ENCODE data around the gene H6PD.

The H6PD gene

DNA sequence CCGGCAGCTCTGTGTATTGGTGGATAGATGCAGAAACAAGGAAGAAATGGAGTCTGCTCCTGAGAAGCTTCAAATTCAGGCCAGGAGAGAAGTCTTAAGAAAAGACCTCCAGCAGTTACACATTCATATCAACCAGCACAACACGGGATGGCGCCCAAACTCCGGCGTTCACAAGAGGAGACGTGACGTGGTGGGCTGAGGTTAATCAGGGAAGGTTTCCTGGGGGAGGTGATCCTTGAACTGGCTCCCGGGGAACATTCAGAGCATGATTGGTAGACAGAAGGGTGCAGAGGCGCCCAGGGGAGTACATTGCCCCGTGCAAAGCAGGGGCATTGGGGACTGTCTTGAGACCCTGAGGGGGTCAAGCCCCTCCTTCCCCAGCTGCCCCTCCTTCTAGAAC is 30.5 kb downstream of the H6PD start:
- Histone ChIP-seq H3K27me3 (ENCODE audit: control insufficient read depth in 1 of 2, insufficient read depth in 2 of 2, low read length in 2 of 2) (no peaks in the 10 kb centered on the region), H3K9me3 (ENCODE audit: control insufficient read depth in 1 of 2, low read length in 2 of 2) (no peaks in the 10 kb centered on the region), H3K9ac (ENCODE audit: low read depth in 1 of 2, low read length in 2 of 2) (no peak overlapping the region), H3K4me3 (ENCODE audit: low read depth in 1 of 2, low read length in 2 of 2) (no peak overlapping the region), H3K36me3 (ENCODE audit: control insufficient read depth in 1 of 2, insufficient read depth in 2 of 2, low read length in 2 of 2) (peaks cover 12 to 64% of the 10 kb centered on the region in 2 donors), H3K4me1 (ENCODE audit: control insufficient read depth in 1 of 2, insufficient read depth in 2 of 2, low read length in 2 of 2) (no peaks in the 10 kb centered on the region), H3K27ac (ENCODE audit: low read depth, low read length) (no peak overlapping the region)

GRCh38 chr1:9265968-9266367 is 31.4 kb downstream of the H6PD start:
- H3K9ac ChIP-seq (ENCODE audit: low read depth in 1 of 2, low read length in 2 of 2): no peak overlapping the region
- H3K27me3 ChIP-seq (ENCODE audit: control insufficient read depth in 1 of 2, insufficient read depth in 2 of 2, low read length in 2 of 2): no peaks in the 10 kb centered on the region
- H3K4me1 ChIP-seq (ENCODE audit: control insufficient read depth in 1 of 2, insufficient read depth in 2 of 2, low read length in 2 of 2): no peaks in the 10 kb centered on the region
- peaks cover 12 to 64% of the 10 kb centered on the region in 2 donors for H3K36me3 ChIP-seq (ENCODE audit: control insufficient read depth in 1 of 2, insufficient read depth in 2 of 2, low read length in 2 of 2)
- no peak overlapping the region for H3K4me3 ChIP-seq (ENCODE audit: low read depth in 1 of 2, low read length in 2 of 2)
- no peak overlapping the region for H3K27ac ChIP-seq (ENCODE audit: low read depth, low read length)
- no peaks in the 10 kb centered on the region for H3K9me3 ChIP-seq (ENCODE audit: control insufficient read depth in 1 of 2, low read length in 2 of 2)

GRCh38 chr1:9267352-9267686 is 32.7 kb downstream of the H6PD start:
- Histone ChIP-seq H3K27ac (ENCODE audit: low read depth, low read length) (no peak overlapping the region), H3K4me1 (ENCODE audit: control insufficient read depth in 1 of 2, insufficient read depth in 2 of 2, low read length in 2 of 2) (no peaks in the 10 kb centered on the region), H3K9ac (ENCODE audit: low read depth in 1 of 2, low read length in 2 of 2) (no peak overlapping the region), H3K9me3 (ENCODE audit: control insufficient read depth in 1 of 2, low read length in 2 of 2) (no peaks in the 10 kb centered on the region), H3K4me3 (ENCODE audit: low read depth in 1 of 2, low read length in 2 of 2) (no peak overlapping the region), H3K36me3 (ENCODE audit: control insufficient read depth in 1 of 2, insufficient read depth in 2 of 2, low read length in 2 of 2) (peaks cover 12 to 55% of the 10 kb centered on the region in 2 donors), H3K27me3 (ENCODE audit: control insufficient read depth in 1 of 2, insufficient read depth in 2 of 2, low read length in 2 of 2) (no peaks in the 10 kb centered on the region)

DNA sequence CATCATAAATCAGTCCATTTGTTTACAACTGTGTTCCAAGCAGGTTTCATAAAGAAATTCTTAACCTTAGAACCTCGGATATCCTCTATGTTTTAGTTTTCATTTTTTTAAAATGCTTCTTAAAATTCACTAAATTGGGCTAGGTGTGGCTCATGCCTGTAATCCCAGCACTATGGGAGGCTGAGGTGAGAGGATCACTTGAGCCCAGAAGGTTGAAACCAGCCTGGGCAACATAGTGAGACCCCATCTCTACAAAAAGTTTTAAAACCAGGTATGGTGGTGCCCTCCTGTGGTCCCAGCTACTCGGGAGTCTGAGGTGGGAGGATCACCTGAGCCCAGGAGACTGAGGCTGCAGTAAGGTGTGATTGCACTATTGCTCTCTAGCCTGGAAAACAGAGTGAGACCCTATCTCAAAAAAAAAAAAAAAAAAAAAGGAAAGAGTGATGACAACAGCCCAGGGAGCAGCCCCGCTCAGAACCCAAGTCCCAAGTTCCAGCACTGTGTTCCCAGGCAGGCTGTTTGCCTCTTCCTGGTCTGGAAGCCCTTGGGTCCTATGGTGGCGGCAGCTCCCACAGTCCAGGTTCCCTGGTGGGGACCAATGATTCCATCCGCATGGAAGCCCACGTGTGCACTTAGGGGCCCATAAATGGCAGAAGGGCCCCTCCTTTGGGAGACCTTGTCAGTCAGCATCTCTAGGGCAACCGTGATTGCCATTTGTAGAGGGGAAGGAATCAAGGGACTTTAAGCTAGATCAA is 33.4 kb downstream of the H6PD start:
- H3K9me3 ChIP-seq (ENCODE audit: control insufficient read depth in 1 of 2, low read length in 2 of 2): no peaks in the 10 kb centered on the region
- H3K27ac ChIP-seq (ENCODE audit: low read depth, low read length): no peak overlapping the region
- peaks cover 12 to 49% of the 10 kb centered on the region in 2 donors for H3K36me3 ChIP-seq (ENCODE audit: control insufficient read depth in 1 of 2, insufficient read depth in 2 of 2, low read length in 2 of 2)
- H3K27me3 ChIP-seq (ENCODE audit: control insufficient read depth in 1 of 2, insufficient read depth in 2 of 2, low read length in 2 of 2): no peaks in the 10 kb centered on the region
- no peak overlapping the region for H3K9ac ChIP-seq (ENCODE audit: low read depth in 1 of 2, low read length in 2 of 2)
- H3K4me3 ChIP-seq (ENCODE audit: low read depth in 1 of 2, low read length in 2 of 2): no peak overlapping the region
- no peaks in the 10 kb centered on the region for H3K4me1 ChIP-seq (ENCODE audit: control insufficient read depth in 1 of 2, insufficient read depth in 2 of 2, low read length in 2 of 2)

DNA sequence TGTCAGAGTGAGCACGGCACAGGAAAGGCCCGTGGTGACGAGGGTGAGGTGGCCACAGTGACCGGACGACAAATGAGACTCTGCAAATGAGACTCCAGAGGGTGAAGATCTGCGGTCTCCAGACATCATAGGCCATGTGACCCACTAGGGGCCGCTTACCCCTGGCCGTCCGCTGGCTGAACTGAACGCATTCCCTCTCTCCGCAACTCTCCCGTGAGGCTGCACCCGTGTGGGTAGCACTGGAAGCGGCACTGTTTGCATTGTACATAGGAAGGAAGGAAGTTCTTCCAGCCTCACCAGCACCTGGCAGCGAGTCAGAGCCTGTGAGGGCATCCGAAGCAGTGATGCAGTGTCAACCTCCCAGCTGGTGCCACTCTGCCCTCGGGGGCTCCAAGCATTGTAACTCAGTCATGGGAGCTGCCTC is 34.5 kb downstream of the H6PD start:
- H3K9ac ChIP-seq (ENCODE audit: low read depth in 1 of 2, low read length in 2 of 2): no peak overlapping the region
- no peak overlapping the region for H3K4me3 ChIP-seq (ENCODE audit: low read depth in 1 of 2, low read length in 2 of 2)
- no peak overlapping the region for H3K27ac ChIP-seq (ENCODE audit: low read depth, low read length)
- H3K27me3 ChIP-seq (ENCODE audit: control insufficient read depth in 1 of 2, insufficient read depth in 2 of 2, low read length in 2 of 2): no peaks in the 10 kb centered on the region
- H3K9me3 ChIP-seq (ENCODE audit: control insufficient read depth in 1 of 2, low read length in 2 of 2): no peaks in the 10 kb centered on the region
- H3K4me1 ChIP-seq (ENCODE audit: control insufficient read depth in 1 of 2, insufficient read depth in 2 of 2, low read length in 2 of 2): no peaks in the 10 kb centered on the region
- H3K36me3 ChIP-seq (ENCODE audit: control insufficient read depth in 1 of 2, insufficient read depth in 2 of 2, low read length in 2 of 2): peaks cover 12 to 38% of the 10 kb centered on the region in 2 donors

- H3K4me1 ChIP-seq (ENCODE audit: control insufficient read depth in 1 of 2, insufficient read depth in 2 of 2, low read length in 2 of 2): no peaks in the 10 kb centered on the region
- no peaks in the 10 kb centered on the region for H3K9me3 ChIP-seq (ENCODE audit: control insufficient read depth in 1 of 2, low read length in 2 of 2)
- H3K4me3 ChIP-seq (ENCODE audit: low read depth in 1 of 2, low read length in 2 of 2): no peak overlapping the region
- no peaks in the 10 kb centered on the region for H3K27me3 ChIP-seq (ENCODE audit: control insufficient read depth in 1 of 2, insufficient read depth in 2 of 2, low read length in 2 of 2)
- peaks cover 6 to 32% of the 10 kb centered on the region in 2 donors for H3K36me3 ChIP-seq (ENCODE audit: control insufficient read depth in 1 of 2, insufficient read depth in 2 of 2, low read length in 2 of 2)
- no peak overlapping the region for H3K9ac ChIP-seq (ENCODE audit: low read depth in 1 of 2, low read length in 2 of 2)
- H3K27ac ChIP-seq (ENCODE audit: low read depth, low read length): no peak overlapping the region
Measured at GRCh38 chr1:9269721-9270120, 35.1 kb downstream of the H6PD start.

- H3K36me3 ChIP-seq (ENCODE audit: control insufficient read depth in 1 of 2, insufficient read depth in 2 of 2, low read length in 2 of 2): peaks cover 0 to 26% of the 10 kb centered on the region in 2 donors
- H3K27me3 ChIP-seq (ENCODE audit: control insufficient read depth in 1 of 2, insufficient read depth in 2 of 2, low read length in 2 of 2): no peaks in the 10 kb centered on the region
- H3K27ac ChIP-seq (ENCODE audit: low read depth, low read length): no peak overlapping the region
- H3K9ac ChIP-seq (ENCODE audit: low read depth in 1 of 2, low read length in 2 of 2): no peak overlapping the region
- peaks cover 4% of the 10 kb centered on the region in 2 donors for H3K4me1 ChIP-seq (ENCODE audit: control insufficient read depth in 1 of 2, insufficient read depth in 2 of 2, low read length in 2 of 2)
- no peaks in the 10 kb centered on the region for H3K9me3 ChIP-seq (ENCODE audit: control insufficient read depth in 1 of 2, low read length in 2 of 2)
- H3K4me3 ChIP-seq (ENCODE audit: low read depth in 1 of 2, low read length in 2 of 2): no peak overlapping the region
Measured at GRCh38 chr1:9270290-9270883, 35.8 kb downstream of the H6PD start.

DNA sequence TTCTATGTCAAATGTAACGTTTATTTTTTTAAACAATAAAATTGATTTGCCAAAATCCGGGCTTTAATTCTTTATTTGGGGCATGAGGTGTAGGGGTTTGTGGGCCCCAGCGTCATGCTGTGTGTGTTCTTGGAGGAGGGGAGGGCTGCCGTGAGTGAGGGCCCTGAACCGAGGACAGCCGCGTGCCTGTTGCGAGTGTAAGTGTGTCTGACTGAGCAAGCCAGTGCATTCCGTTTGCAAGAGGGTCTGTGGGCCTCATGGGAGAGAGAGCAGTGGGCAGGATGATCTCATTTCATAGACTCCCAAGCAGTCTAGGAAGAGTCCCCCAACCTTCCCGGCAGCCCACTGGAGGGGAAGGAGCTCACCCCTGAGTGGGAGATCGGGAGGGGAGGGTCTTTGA is 36.7 kb downstream of the H6PD start:
- H3K9ac ChIP-seq (ENCODE audit: low read depth in 1 of 2, low read length in 2 of 2): no peak overlapping the region
- no peak overlapping the region for H3K4me3 ChIP-seq (ENCODE audit: low read depth in 1 of 2, low read length in 2 of 2)
- peaks cover 0 to 20% of the 10 kb centered on the region in 2 donors for H3K36me3 ChIP-seq (ENCODE audit: control insufficient read depth in 1 of 2, insufficient read depth in 2 of 2, low read length in 2 of 2)
- no peaks in the 10 kb centered on the region for H3K27me3 ChIP-seq (ENCODE audit: control insufficient read depth in 1 of 2, insufficient read depth in 2 of 2, low read length in 2 of 2)
- H3K4me1 ChIP-seq (ENCODE audit: control insufficient read depth in 1 of 2, insufficient read depth in 2 of 2, low read length in 2 of 2): peaks cover 11 to 12% of the 10 kb centered on the region in 2 donors
- no peak overlapping the region for H3K27ac ChIP-seq (ENCODE audit: low read depth, low read length)
- no peaks in the 10 kb centered on the region for H3K9me3 ChIP-seq (ENCODE audit: control insufficient read depth in 1 of 2, low read length in 2 of 2)

DNA sequence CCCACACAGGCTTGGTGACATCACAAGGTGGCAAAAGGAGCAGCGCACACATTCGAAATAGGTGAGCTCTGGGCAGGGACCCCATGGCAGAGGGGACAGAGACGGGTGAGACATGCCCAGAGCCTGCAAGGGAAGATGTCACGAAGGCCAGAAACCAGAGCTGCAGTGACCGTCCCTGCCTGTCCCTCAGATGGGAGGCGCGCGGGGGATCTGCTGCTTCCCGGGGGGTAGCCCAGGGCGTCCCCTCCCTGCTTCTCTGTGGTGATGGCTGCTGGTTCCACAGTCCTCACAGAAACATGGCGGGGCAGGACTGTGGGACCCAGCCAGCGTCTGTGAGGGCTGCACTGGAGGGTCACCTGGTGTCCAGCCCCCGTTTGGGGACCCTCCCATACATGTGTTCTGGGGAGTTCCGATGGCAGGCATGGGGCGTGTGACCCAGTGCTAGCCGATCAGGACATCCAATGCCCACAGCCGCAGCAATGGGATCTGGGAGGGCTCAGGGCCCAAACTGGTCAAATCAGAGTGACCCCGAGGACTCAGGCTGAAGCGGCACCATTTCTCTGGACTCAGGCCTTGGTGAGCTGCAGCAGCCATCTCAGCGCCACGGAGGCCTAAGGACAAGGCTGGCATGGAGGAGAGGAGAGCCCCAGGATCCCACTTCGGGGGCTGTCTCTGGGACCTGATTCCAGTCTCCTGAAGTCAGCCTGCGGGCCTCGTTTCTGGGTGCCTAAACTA is 37.5 kb downstream of the H6PD start:
- no peak overlapping the region for H3K9ac ChIP-seq (ENCODE audit: low read depth in 1 of 2, low read length in 2 of 2)
- peaks cover 0 to 16% of the 10 kb centered on the region in 2 donors for H3K36me3 ChIP-seq (ENCODE audit: control insufficient read depth in 1 of 2, insufficient read depth in 2 of 2, low read length in 2 of 2)
- H3K27ac ChIP-seq (ENCODE audit: low read depth, low read length): no peak overlapping the region
- no peak overlapping the region for H3K4me3 ChIP-seq (ENCODE audit: low read depth in 1 of 2, low read length in 2 of 2)
- H3K9me3 ChIP-seq (ENCODE audit: control insufficient read depth in 1 of 2, low read length in 2 of 2): no peaks in the 10 kb centered on the region
- peaks cover 11 to 12% of the 10 kb centered on the region in 2 donors for H3K4me1 ChIP-seq (ENCODE audit: control insufficient read depth in 1 of 2, insufficient read depth in 2 of 2, low read length in 2 of 2)
- no peaks in the 10 kb centered on the region for H3K27me3 ChIP-seq (ENCODE audit: control insufficient read depth in 1 of 2, insufficient read depth in 2 of 2, low read length in 2 of 2)

GRCh38 chr1:9273177-9273576 is 38.6 kb downstream of the H6PD start:
- peaks cover 0 to 15% of the 10 kb centered on the region in 2 donors for H3K36me3 ChIP-seq (ENCODE audit: control insufficient read depth in 1 of 2, insufficient read depth in 2 of 2, low read length in 2 of 2)
- no peak overlapping the region for H3K27ac ChIP-seq (ENCODE audit: low read depth, low read length)
- H3K27me3 ChIP-seq (ENCODE audit: control insufficient read depth in 1 of 2, insufficient read depth in 2 of 2, low read length in 2 of 2): no peaks in the 10 kb centered on the region
- H3K4me1 ChIP-seq (ENCODE audit: control insufficient read depth in 1 of 2, insufficient read depth in 2 of 2, low read length in 2 of 2): peaks cover 11 to 12% of the 10 kb centered on the region in 2 donors
- no peak overlapping the region for H3K9ac ChIP-seq (ENCODE audit: low read depth in 1 of 2, low read length in 2 of 2)
- H3K4me3 ChIP-seq (ENCODE audit: low read depth in 1 of 2, low read length in 2 of 2): no peak overlapping the region
- no peaks in the 10 kb centered on the region for H3K9me3 ChIP-seq (ENCODE audit: control insufficient read depth in 1 of 2, low read length in 2 of 2)
